Measurements from ENCODE around the gene SRGAP2B. TPM values are rescaled to one million over a fixed set of nuclear protein-coding genes. Genes with fewer than 3 reads are reported as not detected.
A peak's percentile ranks its signal among the peaks of the same experiment; 100 is the strongest.
"Not testable (repeated sequence)": the region's sequence is repeated elsewhere in the genome, so short reads cannot be mapped to it uniquely, and the experiment has no call there.

Gene SRGAP2B
- total RNA-seq, 1 experiment from 2014 or later, result 45.0 TPM

- DNase-seq (ENCODE audit: low read depth), result not testable (repeated sequence)
These were observed 194.3 kb downstream of the SRGAP2B start for GRCh38 chr1:144900841-144901240.

GRCh38 chr1:144894454-144895201, 200.5 kb downstream of the SRGAP2B start:
- DNase-seq (ENCODE audit: low read depth), result not testable (repeated sequence)

GRCh38 chr1:144893710-144894438, 201.3 kb downstream of the SRGAP2B start:
- not testable (repeated sequence) for DNase-seq (ENCODE audit: low read depth)

DNA sequence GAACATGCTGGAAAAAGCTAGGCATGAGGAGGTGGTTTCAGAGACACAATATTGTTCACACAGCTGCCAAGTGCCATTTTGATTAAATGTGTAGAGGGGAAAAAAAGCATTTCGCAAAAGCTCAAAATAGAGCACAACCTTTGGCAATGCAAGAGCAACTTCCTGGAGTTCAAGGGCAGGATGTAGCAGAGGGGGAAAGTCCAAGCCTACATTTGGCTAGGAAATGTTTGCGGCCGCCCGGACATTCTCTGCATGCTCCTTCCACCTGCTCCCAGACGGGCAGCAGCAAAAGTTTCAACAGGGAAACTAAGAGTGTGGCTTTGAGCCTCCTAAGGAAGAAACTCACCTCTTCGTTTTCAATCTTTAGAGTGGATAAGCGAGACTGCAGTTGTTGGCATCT, 202.1 kb downstream of the SRGAP2B start:
- not testable (repeated sequence) for DNase-seq (ENCODE audit: low read depth)

- not testable (repeated sequence) for DNase-seq (ENCODE audit: low read depth)
These were observed 205.5 kb downstream of the SRGAP2B start for GRCh38 chr1:144889450-144890115.

- DNase-seq (ENCODE audit: low read depth), result peak; percentile 14
These were observed 212.1 kb downstream of the SRGAP2B start for GRCh38 chr1:144883022-144883421.

GRCh38 chr1:144882343-144882742, 212.8 kb downstream of the SRGAP2B start:
- DNase-seq (ENCODE audit: low read depth), result not testable (repeated sequence)

- DNase-seq (ENCODE audit: low read depth), result not testable (repeated sequence)
These were observed 236.5 kb downstream of the SRGAP2B start for GRCh38 chr1:144858607-144859006.

Other genes starting within 250 kb of the SRGAP2B start
- gene FAM72D, start 646 bp upstream of the SRGAP2B start, total RNA-seq (2014; rRNA removed; shearing (Covaris generic)), result 8.3 and 8.6 TPM in 2 replicates
- gene PPIAL4D, start 146.8 kb upstream of the SRGAP2B start, total RNA-seq (2014; rRNA removed; shearing (Covaris generic)), result not detected in 2 replicates

Measured in M059J (cell line).